ENCODE data around the gene MOB4.

MOB4 gene

GRCh38 chr2:197591339-197592072 is 75.6 kb downstream of the MOB4 start:
- DNase-seq (ENCODE audit: low read depth, low spot score): no peak

- DNase-seq (ENCODE audit: low read depth, low spot score): no peak
Measured at GRCh38 chr2:197596766-197597165, 80.9 kb downstream of the MOB4 start.

GRCh38 chr2:197597166-197597565 is 81.3 kb downstream of the MOB4 start:
- no peak for DNase-seq (ENCODE audit: low read depth, low spot score)

- DNase-seq (ENCODE audit: low read depth, low spot score): no peak
Measured at GRCh38 chr2:197598450-197598849, 82.6 kb downstream of the MOB4 start.

GRCh38 chr2:197599285-197599965 is 83.6 kb downstream of the MOB4 start:
- no peak for DNase-seq (ENCODE audit: low read depth, low spot score)

GRCh38 chr2:197600306-197600705 is 84.4 kb downstream of the MOB4 start:
- DNase-seq (ENCODE audit: low read depth, low spot score): no peak

- no peak for DNase-seq (ENCODE audit: low read depth, low spot score)
Measured at GRCh38 chr2:197601726-197602125, 85.9 kb downstream of the MOB4 start.

Data from brain pericyte (primary cell).